OCI-LY3 (cell line): ENCODE data around the gene SNAPC4.
A peak's percentile ranks its signal among the peaks of the same experiment; 100 is the strongest.

Experiments used
- CTCF ChIP-seq: fragments of 200-600, 300-600 bp; sonication (generic); IDR thresholded peaks from 2 replicates; pipeline ENCODE4 v1.5.1; 2014; ENCODE audit warnings: antibody characterized with exemption, low read length, low read depth
- EZH2phosphoT487 ChIP-seq: fragments of 200-600 bp; shearing (Covaris generic); IDR thresholded peaks from 2 replicates; pipeline ENCODE4 v1.6.1; 2018; ENCODE audit warnings: antibody characterized with exemption, mixed run types, low read depth

GRCh38 chr9:136363106-136363948, 36.6 kb downstream of the SNAPC4 start, which contains the start of gene DNLZ:
- peak; percentile 82 for TF ChIP-seq CTCF
- TF ChIP-seq EZH2phosphoT487: no peak
